Breast epithelium (tissue), 4 donors: ENCODE results near the gene NRIP2. TPM values are rescaled to one million over a fixed set of nuclear protein-coding genes. Genes with fewer than 3 reads are reported as not detected.

Source experiments
- DNase-seq, 2 donors: peaks; one replicate each; pipeline ENCODE4 v3.0.0-alpha.2; 2019; ENCODE audit warnings: low spot score in 2 of 2
- H3K27ac ChIP-seq, 2 donors: fragments of 200-600 bp; sonication (generic) in 1 of 2; one replicate each; pipeline ENCODE4 v1.5.1; 2016 to 2019; ENCODE audit warnings: mild to moderate bottlenecking in 1 of 2
- H3K27me3 ChIP-seq, 2 donors: fragments of 200-600 bp; sonication (generic) in 1 of 2; one replicate each; pipeline versions ENCODE4 v1.5.1 to v1.6.0; 2017 to 2019; ENCODE audit warnings: control low read depth in 1 of 2, mild to moderate bottlenecking in 1 of 2
- H3K36me3 ChIP-seq: fragments of 200-600 bp; one replicate; pipeline ENCODE4 v1.5.1; 2019
- H3K4me1 ChIP-seq, 2 donors: fragments of 200-600 bp; sonication (generic); one replicate each; pipeline ENCODE4 v1.5.1; 2016 to 2019; ENCODE audit warnings: control low read depth in 1 of 2
- H3K4me3 ChIP-seq, 3 donors: fragments of 200-600 bp; sonication (generic); 1 replicate in 2 of 3; 2 replicates in 1 of 3; pipeline ENCODE4 v1.5.1; 2016 to 2019; ENCODE audit warnings: mild to moderate bottlenecking in 3 of 3, moderate library complexity in 2 of 3
- H3K9me3 ChIP-seq, 2 donors: fragments of 200-600 bp; sonication (generic) in 1 of 2; one replicate each; pipeline ENCODE4 v1.5.1; 2016 to 2019; ENCODE audit warnings: control low read depth in 1 of 2
- POLR2A ChIP-seq: fragments of 450-650 bp; IDR thresholded peaks from one replicate; pipeline ENCODE4 v1.6.1; 2016; ENCODE audit warnings: antibody characterized with exemption, mild to moderate bottlenecking, moderate library complexity
- POLR2AphosphoS5 ChIP-seq, 3 donors: sonication (generic); formaldehyde crosslinking; IDR thresholded peaks; one replicate each; pipeline ENCODE4 v1.6.1; 2017; ENCODE audit warnings: antibody characterized with exemption in 3 of 3
- intact Hi-C: fragments of 100-400 bp; cut with DNase I; formaldehyde crosslinking; loops from one replicate; pipeline ENCODE4 v1.15.1; 2023; ENCODE audit warnings: low total_unique reads
- total RNA-seq, 3 donors: library from RNA; depleted of rRNA; stranded (reverse); fragments of >200 nt; gene quantifications; one replicate each; pipeline ENCODE4 v1.1.0, GENCODE V29; 2016
- TF ChIP-seq, protein P1 (sequence below), 3 donors: fragments of 450-650 bp; IDR thresholded peaks; one replicate each; pipeline ENCODE4 v1.5.1; 2016 to 2017; ENCODE audit warnings: antibody characterized with exemption in 3 of 3, mild to moderate bottlenecking in 3 of 3, moderate library complexity in 3 of 3

NRIP2 gene
- total RNA-seq, 3 donors from 2014 or later = 0.16 to 1.6 (median 1.2) TPM

DNA sequence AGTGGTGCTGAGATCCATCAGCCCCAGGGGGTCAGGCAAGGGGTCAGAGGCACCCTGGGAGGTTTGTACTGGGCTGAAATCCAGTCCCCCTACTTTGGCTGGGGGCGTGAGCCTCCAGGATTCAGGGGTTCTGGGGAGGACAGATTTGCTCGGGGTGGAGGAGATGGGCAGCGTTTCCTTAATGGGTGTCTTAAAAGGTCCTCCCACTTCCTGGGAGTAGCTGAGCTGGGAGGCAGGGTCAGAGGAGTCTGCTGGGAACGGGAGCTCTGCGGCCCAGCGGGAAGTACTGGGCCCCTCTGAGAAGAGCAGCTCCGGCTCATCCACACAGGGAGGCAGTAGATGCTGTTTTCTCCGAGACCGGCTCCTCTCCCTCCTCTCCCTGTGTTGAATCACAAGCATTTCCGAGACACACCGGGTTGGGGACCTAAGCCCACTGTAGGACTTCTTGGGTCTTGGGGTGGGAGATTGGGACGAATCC is 24.1 kb upstream of the NRIP2 start:
- peak overlapping the region in 1 of 2 donors; percentile 43 for H3K27ac ChIP-seq
- H3K4me3 ChIP-seq = no peak overlapping the region
- TF ChIP-seq, protein P1, sequence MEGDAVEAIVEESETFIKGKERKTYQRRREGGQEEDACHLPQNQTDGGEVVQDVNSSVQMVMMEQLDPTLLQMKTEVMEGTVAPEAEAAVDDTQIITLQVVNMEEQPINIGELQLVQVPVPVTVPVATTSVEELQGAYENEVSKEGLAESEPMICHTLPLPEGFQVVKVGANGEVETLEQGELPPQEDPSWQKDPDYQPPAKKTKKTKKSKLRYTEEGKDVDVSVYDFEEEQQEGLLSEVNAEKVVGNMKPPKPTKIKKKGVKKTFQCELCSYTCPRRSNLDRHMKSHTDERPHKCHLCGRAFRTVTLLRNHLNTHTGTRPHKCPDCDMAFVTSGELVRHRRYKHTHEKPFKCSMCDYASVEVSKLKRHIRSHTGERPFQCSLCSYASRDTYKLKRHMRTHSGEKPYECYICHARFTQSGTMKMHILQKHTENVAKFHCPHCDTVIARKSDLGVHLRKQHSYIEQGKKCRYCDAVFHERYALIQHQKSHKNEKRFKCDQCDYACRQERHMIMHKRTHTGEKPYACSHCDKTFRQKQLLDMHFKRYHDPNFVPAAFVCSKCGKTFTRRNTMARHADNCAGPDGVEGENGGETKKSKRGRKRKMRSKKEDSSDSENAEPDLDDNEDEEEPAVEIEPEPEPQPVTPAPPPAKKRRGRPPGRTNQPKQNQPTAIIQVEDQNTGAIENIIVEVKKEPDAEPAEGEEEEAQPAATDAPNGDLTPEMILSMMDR (IDR thresholded peaks at IDR 0.05) = no peak
- TF ChIP-seq POLR2A = no peak
- no peak for TF ChIP-seq POLR2AphosphoS5 (IDR thresholded peaks at IDR 0.05)
- no peaks in the 10 kb centered on the region for H3K27me3 ChIP-seq
- no peaks in the 10 kb centered on the region for H3K4me1 ChIP-seq
- no peaks in the 10 kb centered on the region for H3K36me3 ChIP-seq
- DNase-seq = no peak
- intact Hi-C loops = loop anchor here (10.0 kb wide), 1 partner anchor 626 kb away; no protein-coding TSS in a partner anchor
- H3K9me3 ChIP-seq = no peaks in the 10 kb centered on the region

DNA sequence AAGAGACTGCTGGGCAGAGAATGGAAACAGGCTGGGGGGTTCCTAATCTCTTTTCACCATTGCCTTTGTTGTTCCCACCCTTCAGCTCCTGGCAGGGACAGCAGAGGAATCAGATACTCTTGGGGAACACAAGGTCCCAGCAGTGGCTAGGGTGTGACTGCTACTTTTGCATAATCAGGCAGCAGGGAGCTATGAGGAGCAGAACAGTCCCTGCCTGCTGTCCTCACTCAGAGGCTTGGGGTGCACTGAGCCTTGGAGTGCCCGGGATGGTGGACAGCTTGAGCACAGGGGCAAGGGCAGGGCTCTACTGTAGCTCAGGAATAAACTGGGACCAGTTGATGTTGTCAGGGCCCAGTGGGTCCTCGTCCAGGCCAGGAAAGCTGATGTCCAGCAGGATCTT is 23.5 kb upstream of the NRIP2 start:
- no peaks in the 10 kb centered on the region for H3K36me3 ChIP-seq
- DNase-seq = no peak
- no peak overlapping the region for H3K27ac ChIP-seq
- H3K4me1 ChIP-seq = no peaks in the 10 kb centered on the region
- no peaks in the 10 kb centered on the region for H3K9me3 ChIP-seq
- intact Hi-C loops = loop anchor here (10.0 kb wide), 1 partner anchor 626 kb away; no protein-coding TSS in a partner anchor
- TF ChIP-seq POLR2A (no peak), POLR2AphosphoS5 (IDR thresholded peaks at IDR 0.05) (no peak)
- TF ChIP-seq, protein P1 (IDR thresholded peaks at IDR 0.05) = no peak
- H3K4me3 ChIP-seq = no peak overlapping the region
- no peaks in the 10 kb centered on the region for H3K27me3 ChIP-seq

DNA sequence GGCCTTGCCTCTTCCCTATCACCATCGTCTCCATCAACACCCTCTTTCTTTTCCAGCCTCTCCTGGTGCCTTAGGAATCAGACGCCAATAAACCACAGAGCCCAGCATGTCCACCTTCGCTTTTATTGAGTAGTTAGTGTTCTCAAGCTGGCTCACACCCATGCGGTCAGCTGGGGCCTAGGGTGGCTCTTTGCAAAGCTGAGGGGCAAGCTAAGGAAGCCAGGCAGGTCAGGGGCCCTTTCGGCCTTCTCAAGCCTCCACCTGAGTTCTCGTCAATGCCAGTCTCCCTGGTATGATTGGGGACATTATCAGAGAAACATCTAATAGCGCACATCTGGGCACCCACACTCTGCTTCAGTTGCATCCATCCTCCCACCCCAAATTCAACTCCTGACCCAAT is 22.7 kb upstream of the NRIP2 start:
- DNase-seq = no peak
- no peaks in the 10 kb centered on the region for H3K27me3 ChIP-seq
- H3K27ac ChIP-seq = no peak overlapping the region
- H3K4me1 ChIP-seq = no peaks in the 10 kb centered on the region
- H3K4me3 ChIP-seq = no peak overlapping the region
- H3K36me3 ChIP-seq = no peaks in the 10 kb centered on the region
- intact Hi-C loops = loop anchor here (10.0 kb wide), 1 partner anchor 627 kb away; no protein-coding TSS in a partner anchor
- H3K9me3 ChIP-seq = no peaks in the 10 kb centered on the region
- TF ChIP-seq POLR2A (no peak), POLR2AphosphoS5 (IDR thresholded peaks at IDR 0.05) (no peak)
- TF ChIP-seq, protein P1 (IDR thresholded peaks at IDR 0.05) = no peak

DNA sequence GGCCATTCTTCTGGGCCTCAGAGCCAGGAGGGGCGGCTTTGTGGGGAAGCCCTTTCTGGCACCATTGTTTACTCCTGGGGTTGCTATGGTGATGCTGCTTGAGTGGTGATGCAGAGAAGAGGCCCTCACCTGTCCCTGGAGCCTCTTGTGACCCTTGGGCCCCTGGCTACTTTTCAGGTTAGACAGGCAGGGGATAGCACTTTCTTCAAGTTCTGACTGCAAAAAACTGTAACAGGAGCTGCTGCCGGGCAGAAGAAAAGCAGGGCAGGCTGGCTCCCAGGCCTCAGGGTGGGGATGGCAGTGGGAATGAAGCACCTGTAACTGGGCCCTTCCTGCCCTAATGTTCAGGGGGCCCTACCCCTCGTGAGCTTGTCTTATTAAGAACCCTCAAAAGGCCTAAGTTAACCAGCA is 22.2 kb upstream of the NRIP2 start, which contains the start of gene TEX52:
Gene TEX52 (minus strand): TSS at position 19 of the 411 bp plus-strand sequence. CDS start 13 bp downstream, at position 6.
- Histone ChIP-seq H3K9me3 (no peaks in the 10 kb centered on the region), H3K27ac (no peak within 1 kb of the TSS), H3K27me3 (no peaks in the 10 kb centered on the region), H3K4me3 (no peak within 1 kb of the TSS), H3K36me3 (no peaks in the 10 kb centered on the region), H3K4me1 (no peaks in the 10 kb centered on the region)
- TF ChIP-seq POLR2AphosphoS5 (IDR thresholded peaks at IDR 0.05) = no peak
- TF ChIP-seq, protein P1 (IDR thresholded peaks at IDR 0.05) = no peak
- TF ChIP-seq POLR2A = no peak
- intact Hi-C loops = loop anchor here (10.0 kb wide), 1 partner anchor 628 kb away; no protein-coding TSS in a partner anchor
- no peak for DNase-seq

DNA sequence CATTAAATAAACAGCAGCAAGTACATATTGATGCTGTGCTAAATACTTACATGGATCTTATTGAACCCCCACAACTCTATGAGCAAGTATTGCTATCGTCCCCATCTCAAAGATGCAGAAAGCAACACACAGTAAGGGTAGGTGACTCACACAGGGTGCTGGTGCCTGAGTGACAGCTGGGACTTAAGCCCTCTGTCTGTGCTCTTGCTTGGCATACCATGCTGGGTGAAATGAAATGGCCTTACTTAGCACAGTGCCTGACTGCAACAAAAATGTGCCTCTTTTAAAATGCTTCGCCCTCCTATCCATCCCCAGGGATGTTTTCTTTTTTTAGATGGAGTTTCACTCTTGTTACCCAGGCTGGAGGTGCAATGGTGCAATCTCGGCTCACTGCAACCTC is 21.2 kb upstream of the NRIP2 start:
- intact Hi-C loops = loop anchor here (10.0 kb wide), 1 partner anchor 629 kb away; no protein-coding TSS in a partner anchor
- Histone ChIP-seq H3K27ac (no peak overlapping the region), H3K9me3 (no peaks in the 10 kb centered on the region), H3K27me3 (no peaks in the 10 kb centered on the region), H3K4me3 (no peak overlapping the region), H3K4me1 (no peaks in the 10 kb centered on the region), H3K36me3 (no peaks in the 10 kb centered on the region)
- no peak for DNase-seq
- TF ChIP-seq POLR2A (no peak), POLR2AphosphoS5 (IDR thresholded peaks at IDR 0.05) (no peak)
- TF ChIP-seq, protein P1 (IDR thresholded peaks at IDR 0.05) = no peak
